Astrocyte (in vitro differentiated cells and primary cell): Measurements from ENCODE around the gene RGL1. TPM values are rescaled to one million over a fixed set of nuclear protein-coding genes. Genes with fewer than 3 reads are reported as not detected.

Source experiments
- DNase-seq: peaks from one replicate; pipeline ENCODE4 v3.0.0-alpha.2; 2010; ENCODE audit warnings: low read depth
- FAIRE-seq: peaks from 2 replicates; lab custom pipeline; 2011; peaks lifted over from hg19 to GRCh38; lab: Jason Lieb, UNC
- H2AFZ ChIP-seq: 2 replicates; pipeline ENCODE4 v1.6.0; 2012; ENCODE audit warnings: low read depth, low read length, inconsistent platforms
- H3K27ac ChIP-seq: 2 replicates; pipeline ENCODE4 v1.5.1; 2011; ENCODE audit warnings: low read depth, low read length, inconsistent platforms
- H3K27me3 ChIP-seq: 2 replicates; pipeline ENCODE4 v1.6.0; 2011; ENCODE audit warnings: low read length, inconsistent platforms; ENCODE audit not compliant: insufficient read depth
- H3K36me3 ChIP-seq: 2 replicates; pipeline ENCODE4 v1.5.1; 2011; ENCODE audit warnings: low read length, inconsistent platforms; ENCODE audit not compliant: insufficient read depth
- H3K4me1 ChIP-seq: 2 replicates; pipeline ENCODE4 v1.5.1; 2011; ENCODE audit warnings: low read length, inconsistent platforms; ENCODE audit not compliant: insufficient read depth
- H3K4me2 ChIP-seq: 2 replicates; pipeline ENCODE4 v1.6.0; 2012; ENCODE audit warnings: low read length, inconsistent platforms
- H3K4me3 ChIP-seq: 2 replicates; pipeline ENCODE4 v1.5.1; 2011; ENCODE audit warnings: low read depth, mild to moderate bottlenecking, low read length, inconsistent platforms; ENCODE audit not compliant: insufficient read depth
- H3K79me2 ChIP-seq: 2 replicates; pipeline ENCODE4 v1.6.0; 2012; ENCODE audit warnings: mild to moderate bottlenecking, low read length, inconsistent platforms; ENCODE audit not compliant: insufficient read depth
- H3K9ac ChIP-seq: 2 replicates; pipeline ENCODE4 v1.6.0; 2012; ENCODE audit warnings: mild to moderate bottlenecking, low read length, inconsistent platforms
- H3K9me3 ChIP-seq: 2 replicates; pipeline ENCODE4 v1.5.1; 2012; ENCODE audit warnings: low read depth, mild to moderate bottlenecking, low read length, inconsistent platforms; ENCODE audit not compliant: insufficient read depth
- H4K20me1 ChIP-seq: 2 replicates; pipeline ENCODE4 v1.6.0; 2012; ENCODE audit warnings: low read length, inconsistent platforms; ENCODE audit not compliant: insufficient read depth
- H3K27ac Mint-ChIP-seq: one replicate; pipeline ENCODE4 v1.8.0; 2021; ENCODE audit warnings: mild to moderate bottlenecking, mixed read lengths; ENCODE audit not compliant: unreplicated experiment
- H3K27me3 Mint-ChIP-seq: one replicate; pipeline ENCODE4 v1.8.0; 2021; ENCODE audit warnings: low read depth, mixed read lengths; ENCODE audit not compliant: unreplicated experiment
- H3K36me3 Mint-ChIP-seq: one replicate; pipeline ENCODE4 v1.8.0; 2021; ENCODE audit warnings: low read depth, mixed read lengths; ENCODE audit not compliant: unreplicated experiment
- H3K4me1 Mint-ChIP-seq: one replicate; pipeline ENCODE4 v1.8.0; 2021; ENCODE audit warnings: low read depth, mixed read lengths; ENCODE audit not compliant: unreplicated experiment
- H3K4me3 Mint-ChIP-seq: one replicate; pipeline ENCODE4 v1.8.0; 2021; ENCODE audit warnings: mild to moderate bottlenecking, moderate library complexity, mixed read lengths; ENCODE audit not compliant: unreplicated experiment
- H3K9me3 Mint-ChIP-seq: one replicate; pipeline ENCODE4 v1.8.0; 2021; ENCODE audit warnings: mild to moderate bottlenecking, mixed read lengths; ENCODE audit not compliant: unreplicated experiment
- EZH2 ChIP-seq: IDR thresholded peaks from 2 replicates; pipeline ENCODE4 v1.6.1; 2012; ENCODE audit warnings: mild to moderate bottlenecking, low read length, inconsistent platforms; ENCODE audit not compliant: insufficient read depth
- total RNA-seq: library from RNA; stranded (reverse); gene quantifications from 2 replicates; pipeline ENCODE4 v1.2.1, GENCODE V29; 2021
- TF ChIP-seq, protein P1 (sequence below): IDR thresholded peaks from 2 replicates; pipeline ENCODE4 v1.5.1; 2011; ENCODE audit warnings: low read depth, mild to moderate bottlenecking, inconsistent platforms, low read length, moderate library complexity; ENCODE audit not compliant: insufficient read depth

RGL1 gene
- total RNA-seq, 1 donor from 2014 or later = 10.1 TPM

DNA sequence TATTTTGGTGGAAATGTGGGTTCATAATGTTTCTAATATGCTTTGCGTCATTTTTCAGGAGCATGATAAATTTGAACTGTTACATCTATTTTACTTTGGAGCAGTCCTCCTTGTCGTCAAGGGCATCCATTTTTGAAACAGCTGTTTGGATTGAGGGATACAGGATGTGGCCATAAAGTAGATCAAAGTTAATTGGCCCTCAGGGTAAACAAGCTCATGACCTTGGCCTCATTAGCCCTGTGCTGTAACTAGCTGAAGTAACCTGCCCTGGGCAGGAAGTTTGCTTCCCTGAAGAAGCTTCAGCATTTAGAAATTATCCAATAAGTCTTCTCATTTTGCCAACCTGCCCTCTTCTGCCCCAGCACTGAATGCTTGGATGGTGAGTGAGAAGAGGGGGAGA, 24.8 kb upstream of the RGL1 start:
- H4K20me1 ChIP-seq = no peaks in the 10 kb centered on the region
- no peaks in the 10 kb centered on the region for H3K27me3 ChIP-seq
- DNase-seq (no peak), FAIRE-seq (no peak)
- H3K27ac ChIP-seq = no peak overlapping the region
- no peak overlapping the region for H3K9ac ChIP-seq
- H3K4me2 ChIP-seq = no peak overlapping the region
- H3K4me3 ChIP-seq = no peak overlapping the region
- H3K36me3 Mint-ChIP-seq = peaks cover 2% of the 10 kb centered on the region
- no peaks in the 10 kb centered on the region for H3K79me2 ChIP-seq
- TF ChIP-seq EZH2 = no peak
- TF ChIP-seq, protein P1, sequence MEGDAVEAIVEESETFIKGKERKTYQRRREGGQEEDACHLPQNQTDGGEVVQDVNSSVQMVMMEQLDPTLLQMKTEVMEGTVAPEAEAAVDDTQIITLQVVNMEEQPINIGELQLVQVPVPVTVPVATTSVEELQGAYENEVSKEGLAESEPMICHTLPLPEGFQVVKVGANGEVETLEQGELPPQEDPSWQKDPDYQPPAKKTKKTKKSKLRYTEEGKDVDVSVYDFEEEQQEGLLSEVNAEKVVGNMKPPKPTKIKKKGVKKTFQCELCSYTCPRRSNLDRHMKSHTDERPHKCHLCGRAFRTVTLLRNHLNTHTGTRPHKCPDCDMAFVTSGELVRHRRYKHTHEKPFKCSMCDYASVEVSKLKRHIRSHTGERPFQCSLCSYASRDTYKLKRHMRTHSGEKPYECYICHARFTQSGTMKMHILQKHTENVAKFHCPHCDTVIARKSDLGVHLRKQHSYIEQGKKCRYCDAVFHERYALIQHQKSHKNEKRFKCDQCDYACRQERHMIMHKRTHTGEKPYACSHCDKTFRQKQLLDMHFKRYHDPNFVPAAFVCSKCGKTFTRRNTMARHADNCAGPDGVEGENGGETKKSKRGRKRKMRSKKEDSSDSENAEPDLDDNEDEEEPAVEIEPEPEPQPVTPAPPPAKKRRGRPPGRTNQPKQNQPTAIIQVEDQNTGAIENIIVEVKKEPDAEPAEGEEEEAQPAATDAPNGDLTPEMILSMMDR = no peak
- no peaks in the 10 kb centered on the region for H3K27me3 Mint-ChIP-seq
- H3K9me3 ChIP-seq = no peaks in the 10 kb centered on the region
- no peak overlapping the region for H3K27ac Mint-ChIP-seq
- H2AFZ ChIP-seq = no peak overlapping the region
- peaks cover 5% of the 10 kb centered on the region for H3K9me3 Mint-ChIP-seq
- H3K4me1 Mint-ChIP-seq = peaks cover 6% of the 10 kb centered on the region
- H3K4me1 ChIP-seq = no peaks in the 10 kb centered on the region
- H3K4me3 Mint-ChIP-seq = no peak overlapping the region
- no peaks in the 10 kb centered on the region for H3K36me3 ChIP-seq

DNA sequence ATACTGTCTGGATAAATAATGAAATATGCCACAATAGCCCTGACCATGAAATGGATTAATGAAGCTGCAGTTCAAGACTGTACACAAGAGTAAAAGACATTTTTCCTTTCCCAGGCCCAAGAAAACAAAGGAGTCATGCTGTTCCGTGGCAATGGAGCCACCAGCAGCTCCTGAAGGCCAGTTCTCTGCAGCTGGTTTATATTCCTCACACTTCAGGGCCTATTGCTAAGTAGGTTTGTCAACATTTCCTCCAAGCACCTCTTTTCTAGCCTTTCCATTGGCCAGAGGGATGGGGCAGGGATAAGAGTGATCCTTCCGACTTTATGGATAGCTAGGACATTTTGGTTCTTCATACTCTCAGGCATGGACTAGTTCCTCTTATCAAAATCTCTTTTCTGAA, 24.2 kb upstream of the RGL1 start:
- H3K36me3 ChIP-seq = no peaks in the 10 kb centered on the region
- Mint-ChIP-seq H3K9me3 (peaks cover 3% of the 10 kb centered on the region), H3K27me3 (no peaks in the 10 kb centered on the region), H3K4me3 (no peak overlapping the region), H3K36me3 (peaks cover 2% of the 10 kb centered on the region), H3K27ac (no peak overlapping the region), H3K4me1 (peaks cover 6% of the 10 kb centered on the region)
- no peak for DNase-seq
- H3K27me3 ChIP-seq = no peaks in the 10 kb centered on the region
- no peaks in the 10 kb centered on the region for H3K79me2 ChIP-seq
- FAIRE-seq = no peak
- H3K9me3 ChIP-seq = no peaks in the 10 kb centered on the region
- TF ChIP-seq, protein P1 = no peak
- TF ChIP-seq EZH2 = no peak
- no peak overlapping the region for H3K27ac ChIP-seq
- H4K20me1 ChIP-seq = no peaks in the 10 kb centered on the region
- H3K4me2 ChIP-seq = no peak overlapping the region
- no peak overlapping the region for H3K9ac ChIP-seq
- H2AFZ ChIP-seq = no peak overlapping the region
- no peak overlapping the region for H3K4me3 ChIP-seq
- H3K4me1 ChIP-seq = no peaks in the 10 kb centered on the region

DNA sequence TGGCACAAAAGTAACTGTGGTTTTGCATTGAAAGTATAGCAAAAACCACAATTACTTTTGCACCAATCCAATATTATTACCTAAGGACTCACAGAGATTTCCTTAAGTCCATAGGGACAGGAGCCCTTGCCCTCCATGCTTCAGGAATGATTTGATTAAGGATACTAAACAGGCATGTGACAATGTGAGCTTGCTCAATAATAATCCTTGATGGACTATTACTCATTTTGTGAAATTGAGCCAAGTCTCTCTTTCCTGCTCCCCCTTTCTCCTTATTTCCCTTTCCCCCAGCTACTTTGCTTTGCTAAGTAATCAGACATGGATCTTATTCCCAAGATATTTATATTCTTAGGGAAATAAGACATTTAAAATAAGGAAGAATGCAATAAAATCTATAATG, 21.6 kb upstream of the RGL1 start:
- no peaks in the 10 kb centered on the region for H3K36me3 ChIP-seq
- no peak overlapping the region for H3K4me3 Mint-ChIP-seq
- no peak overlapping the region for H3K4me2 ChIP-seq
- H3K9me3 Mint-ChIP-seq = no peaks in the 10 kb centered on the region
- H3K27ac ChIP-seq = no peak overlapping the region
- no peaks in the 10 kb centered on the region for H3K36me3 Mint-ChIP-seq
- H3K4me1 ChIP-seq = no peaks in the 10 kb centered on the region
- no peak overlapping the region for H3K9ac ChIP-seq
- no peak overlapping the region for H3K27ac Mint-ChIP-seq
- TF ChIP-seq EZH2 = no peak
- no peak for FAIRE-seq
- no peaks in the 10 kb centered on the region for H3K9me3 ChIP-seq
- no peak overlapping the region for H3K4me3 ChIP-seq
- no peaks in the 10 kb centered on the region for H3K4me1 Mint-ChIP-seq
- no peaks in the 10 kb centered on the region for H4K20me1 ChIP-seq
- no peaks in the 10 kb centered on the region for H3K27me3 Mint-ChIP-seq
- H3K79me2 ChIP-seq = no peaks in the 10 kb centered on the region
- H3K27me3 ChIP-seq = no peaks in the 10 kb centered on the region
- DNase-seq = no peak
- H2AFZ ChIP-seq = no peak overlapping the region
